Kidney (tissue), 14 donors: ENCODE results near the gene AGPAT4. TPM values are rescaled to one million over a fixed set of nuclear protein-coding genes. Genes with fewer than 3 reads are reported as not detected.

Experiments used
- DNase-seq, 5 donors: peaks; one replicate each; pipeline ENCODE4 v3.0.0-alpha.2; 2013 to 2020
- FAIRE-seq: peaks from 2 replicates; lab custom pipeline; 2012; peaks lifted over from hg19 to GRCh38; lab: Jason Lieb, UNC
- H3K27ac ChIP-seq, 2 donors: one replicate each; pipeline ENCODE4 v1.7.0; 2013; ENCODE audit warnings: low read depth in 2 of 2, low read length in 2 of 2, inconsistent platforms in 1 of 2
- H3K27me3 ChIP-seq: one replicate; pipeline ENCODE4 v1.7.1; 2013; ENCODE audit warnings: low read length, inconsistent platforms; ENCODE audit not compliant: control insufficient read depth, insufficient read depth
- H3K36me3 ChIP-seq, 3 donors: one replicate each; pipeline versions ENCODE4 v1.7.0 to v1.7.1; 2013; ENCODE audit warnings: low read length in 3 of 3, control low read depth in 1 of 3, inconsistent platforms in 1 of 3; ENCODE audit not compliant: insufficient read depth in 3 of 3, control insufficient read depth in 2 of 3
- H3K4me1 ChIP-seq, 3 donors: one replicate each; pipeline versions ENCODE4 v1.7.0 to v1.7.1; 2013; ENCODE audit warnings: low read length in 3 of 3, inconsistent platforms in 1 of 3, low read depth in 1 of 3; ENCODE audit not compliant: control insufficient read depth in 2 of 3, insufficient read depth in 2 of 3
- H3K4me3 ChIP-seq, 3 donors: one replicate each; pipeline versions ENCODE4 v1.7.0 to v1.8.1; 2013; ENCODE audit warnings: low read length in 3 of 3, control low read depth in 1 of 3, inconsistent platforms in 1 of 3
- H3K9ac ChIP-seq, 3 donors: one replicate each; pipeline versions ENCODE4 v1.7.0 to v1.7.1; 2013; ENCODE audit warnings: low read length in 3 of 3, control low read depth in 1 of 3, inconsistent platforms in 1 of 3
- H3K9me3 ChIP-seq, 3 donors: one replicate each; pipeline versions ENCODE4 v1.7.0 to v1.7.1; 2013; ENCODE audit warnings: low read length in 3 of 3, control low read depth in 1 of 3, inconsistent platforms in 1 of 3; ENCODE audit not compliant: control insufficient read depth in 2 of 3, insufficient read depth in 1 of 3
- intact Hi-C: fragments of 100-400 bp; cut with DNase I; formaldehyde crosslinking; loops from one replicate; pipeline ENCODE4 v1.11.1; 2022
- polyA plus RNA-seq: library from polyadenylated mRNA; stranded (reverse); fragments of 350-450 nt; fragmentation: Illumina TruSeq; extraction: RNeasy Lipid Tissue Mini Kit (QIAGEN cat#74804); gene quantifications from one replicate; pipeline ENCODE4 v1.2.3, GENCODE V29; 2014; ENCODE audit warnings: low read depth, low replicate concordance; ENCODE audit not compliant: insufficient read depth
- total RNA-seq: library from RNA; stranded (reverse); fragmentation: NEBNext Ultra II Directional; extraction: Animal tissue kit (Norgen Biotek cat#: 25700); gene quantifications from one replicate; pipeline ENCODE4 v1.2.1, GENCODE V29; 2021
- TF ChIP-seq, protein P1 (sequence below): IDR thresholded peaks from 3 replicates; pipeline ENCODE4 v1.5.1; 2012; ENCODE audit warnings: mild to moderate bottlenecking, moderate library complexity, borderline replicate concordance; ENCODE audit not compliant: insufficient read depth; ENCODE audit errors: extremely low read depth
- donor health status: control.
- donor health status: control.
- donor health status: control.
- donor health status: control.
- donor health status: control.
- donor health status: DM: yes; HTN: yes; CAD: no.
- donor health status: Normal renal cell carcinoma (clear cell type).

The AGPAT4 gene
- total and polyA plus RNA-seq, 2 donors from 2014 or later: 3.3 to 12.3 TPM

DNA sequence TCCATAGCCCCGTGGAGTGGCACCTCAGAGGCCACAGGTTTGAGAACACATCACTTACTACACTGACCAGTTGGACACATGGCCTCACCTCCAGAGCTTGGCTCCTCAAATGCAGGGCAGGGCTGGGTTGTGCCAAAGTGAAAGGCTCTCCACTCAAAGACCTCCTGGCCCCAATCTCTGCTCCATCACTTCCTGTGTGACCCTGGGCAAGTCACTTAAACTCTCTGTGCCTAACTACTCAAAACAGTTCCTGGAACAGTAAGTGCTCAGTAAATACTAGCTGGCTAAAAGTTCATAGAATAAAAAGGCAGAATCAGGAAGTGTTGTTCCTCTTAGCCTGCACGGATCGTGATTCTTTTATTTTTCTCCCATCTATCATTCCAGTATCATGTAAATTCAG is 50.2 kb downstream of the AGPAT4 start:
- FAIRE-seq (no peak), DNase-seq (no peak)
- Histone ChIP-seq H3K9me3 (no peaks in the 10 kb centered on the region), H3K9ac (no peak overlapping the region), H3K27me3 (no peaks in the 10 kb centered on the region), H3K4me3 (no peak overlapping the region), H3K27ac (no peak overlapping the region), H3K36me3 (no peaks in the 10 kb centered on the region), H3K4me1 (peaks cover 0 to 16% (median 10%) of the 10 kb centered on the region in 3 donors)
- TF ChIP-seq, protein P1, sequence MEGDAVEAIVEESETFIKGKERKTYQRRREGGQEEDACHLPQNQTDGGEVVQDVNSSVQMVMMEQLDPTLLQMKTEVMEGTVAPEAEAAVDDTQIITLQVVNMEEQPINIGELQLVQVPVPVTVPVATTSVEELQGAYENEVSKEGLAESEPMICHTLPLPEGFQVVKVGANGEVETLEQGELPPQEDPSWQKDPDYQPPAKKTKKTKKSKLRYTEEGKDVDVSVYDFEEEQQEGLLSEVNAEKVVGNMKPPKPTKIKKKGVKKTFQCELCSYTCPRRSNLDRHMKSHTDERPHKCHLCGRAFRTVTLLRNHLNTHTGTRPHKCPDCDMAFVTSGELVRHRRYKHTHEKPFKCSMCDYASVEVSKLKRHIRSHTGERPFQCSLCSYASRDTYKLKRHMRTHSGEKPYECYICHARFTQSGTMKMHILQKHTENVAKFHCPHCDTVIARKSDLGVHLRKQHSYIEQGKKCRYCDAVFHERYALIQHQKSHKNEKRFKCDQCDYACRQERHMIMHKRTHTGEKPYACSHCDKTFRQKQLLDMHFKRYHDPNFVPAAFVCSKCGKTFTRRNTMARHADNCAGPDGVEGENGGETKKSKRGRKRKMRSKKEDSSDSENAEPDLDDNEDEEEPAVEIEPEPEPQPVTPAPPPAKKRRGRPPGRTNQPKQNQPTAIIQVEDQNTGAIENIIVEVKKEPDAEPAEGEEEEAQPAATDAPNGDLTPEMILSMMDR: no peak
- intact Hi-C loops: no loop called here

DNA sequence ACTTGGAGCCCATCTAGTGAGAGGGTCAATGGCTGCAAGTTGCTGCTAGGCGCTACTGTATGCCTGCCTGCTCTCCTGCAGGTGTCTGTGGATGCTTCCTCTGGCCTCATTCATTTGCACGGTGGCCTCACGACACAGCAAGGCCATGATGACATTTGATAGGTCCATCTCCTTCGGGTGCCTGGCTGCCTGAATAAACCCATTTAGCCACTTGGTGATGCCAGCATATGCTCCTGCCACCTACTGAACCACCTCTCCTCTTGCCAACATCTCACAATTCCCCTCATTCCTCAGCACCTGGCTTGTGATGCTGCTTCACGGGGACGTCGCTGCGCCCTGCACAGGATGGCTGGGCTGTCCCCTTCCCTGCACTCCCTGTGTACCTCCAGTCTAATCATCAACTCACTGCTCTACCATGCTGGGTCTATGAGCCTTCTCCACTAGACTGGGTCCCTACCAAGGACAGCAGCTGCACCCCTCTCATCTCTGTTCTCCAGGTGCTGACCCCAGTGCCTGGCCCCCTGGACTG is 51.1 kb downstream of the AGPAT4 start:
- intact Hi-C loops: no loop called here
- Histone ChIP-seq H3K4me1 (peaks cover 0 to 16% (median 10%) of the 10 kb centered on the region in 3 donors), H3K9me3 (no peaks in the 10 kb centered on the region), H3K27me3 (no peaks in the 10 kb centered on the region), H3K9ac (no peak overlapping the region), H3K4me3 (no peak overlapping the region), H3K36me3 (no peaks in the 10 kb centered on the region), H3K27ac (no peak overlapping the region)
- DNase-seq: no peak
- TF ChIP-seq, protein P1: no peak
- FAIRE-seq: no peak

DNA sequence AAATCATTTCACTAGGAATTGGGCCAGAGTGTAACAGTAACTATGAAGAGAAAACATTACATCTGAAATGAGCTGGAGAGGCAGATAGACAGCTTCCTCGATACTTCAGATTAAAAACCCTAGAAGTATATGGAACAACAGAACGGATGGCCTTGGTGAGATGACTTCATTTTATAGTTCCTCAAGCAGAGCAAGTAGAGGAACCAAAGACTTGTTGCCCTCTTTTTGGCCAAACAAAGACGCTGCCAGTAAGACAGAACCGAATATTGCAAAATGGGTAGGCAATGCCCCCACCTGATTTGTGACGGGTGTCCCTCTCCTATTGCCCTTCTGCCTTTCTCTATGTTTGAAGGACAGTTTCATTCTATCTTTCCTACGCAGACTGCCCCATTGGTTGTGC is 53.5 kb downstream of the AGPAT4 start:
- Histone ChIP-seq H3K36me3 (no peaks in the 10 kb centered on the region), H3K27ac (no peak overlapping the region), H3K27me3 (no peaks in the 10 kb centered on the region), H3K4me1 (peaks cover 0 to 3% (median 0%) of the 10 kb centered on the region in 3 donors), H3K4me3 (no peak overlapping the region), H3K9ac (no peak overlapping the region), H3K9me3 (peaks cover 0 to 1% (median 0%) of the 10 kb centered on the region in 3 donors)
- DNase-seq (no peak), FAIRE-seq (no peak)
- TF ChIP-seq, protein P1: no peak
- intact Hi-C loops: no loop called here

DNA sequence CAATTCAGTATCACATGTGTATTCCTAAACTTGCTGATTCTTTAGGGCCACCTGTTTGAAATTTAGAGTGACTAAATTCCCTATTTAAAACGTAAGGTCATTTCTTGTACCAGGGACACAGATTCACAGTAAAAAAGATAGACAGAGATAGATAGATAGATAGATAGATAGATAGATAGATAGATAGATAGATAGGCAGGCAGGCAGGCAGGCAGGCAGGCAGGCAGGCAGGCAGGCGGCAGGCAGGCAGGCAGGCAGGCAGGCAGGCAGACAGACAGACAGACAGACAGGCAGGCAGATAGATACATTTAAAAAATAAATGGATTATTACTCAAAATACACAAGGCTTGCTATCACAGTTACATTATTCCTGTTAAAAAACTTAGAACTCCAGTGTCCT is 54.2 kb downstream of the AGPAT4 start:
- H3K9ac ChIP-seq: no peak overlapping the region
- no peak overlapping the region for H3K27ac ChIP-seq
- no peak overlapping the region for H3K4me3 ChIP-seq
- TF ChIP-seq, protein P1: no peak
- no peak for DNase-seq
- peaks cover 0 to 1% (median 0%) of the 10 kb centered on the region in 3 donors for H3K9me3 ChIP-seq
- intact Hi-C loops: no loop called here
- H3K36me3 ChIP-seq: no peaks in the 10 kb centered on the region
- FAIRE-seq: no peak
- H3K4me1 ChIP-seq: peaks cover 0 to 3% (median 0%) of the 10 kb centered on the region in 3 donors
- no peaks in the 10 kb centered on the region for H3K27me3 ChIP-seq
